Small intestine (tissue), 16 donors: ENCODE measurements around the gene TEX29. TPM values are rescaled to one million over a fixed set of nuclear protein-coding genes. Genes with fewer than 3 reads are reported as not detected.
A peak's percentile ranks its signal among the peaks of the same experiment; 100 is the strongest.

ENCODE experiments used
- DNase-seq, 2 donors: peaks; one replicate each; pipeline versions ENCODE4 v3.0.0 to v3.0.0-alpha.2; 2013
- FAIRE-seq: peaks from 2 replicates; lab custom pipeline; 2012; peaks lifted over from hg19 to GRCh38; lab: Jason Lieb, UNC
- H3K27ac ChIP-seq, 3 donors: one replicate each; pipeline ENCODE4 v1.5.1; 2013; ENCODE audit warnings: low read length in 2 of 3, mild to moderate bottlenecking in 2 of 3, control low read depth in 1 of 3, inconsistent platforms in 1 of 3, low read depth in 1 of 3, moderate library complexity in 1 of 3
- H3K27me3 ChIP-seq, 3 donors: one replicate each; pipeline ENCODE4 v1.6.1; 2013; ENCODE audit warnings: low read length in 3 of 3, inconsistent platforms in 1 of 3; ENCODE audit not compliant: control insufficient read depth in 3 of 3, insufficient read depth in 3 of 3
- H3K36me3 ChIP-seq, 3 donors: one replicate each; pipeline ENCODE4 v1.6.1; 2013; ENCODE audit warnings: low read length in 3 of 3, inconsistent platforms in 1 of 3, low read depth in 1 of 3, mild to moderate bottlenecking in 1 of 3, moderate library complexity in 1 of 3; ENCODE audit not compliant: control insufficient read depth in 3 of 3, insufficient read depth in 2 of 3
- H3K4me1 ChIP-seq, 3 donors: one replicate each; pipeline ENCODE4 v1.6.1; 2013; ENCODE audit warnings: low read length in 2 of 3, inconsistent platforms in 1 of 3, low read depth in 1 of 3, mild to moderate bottlenecking in 1 of 3, moderate library complexity in 1 of 3; ENCODE audit not compliant: control insufficient read depth in 3 of 3, insufficient read depth in 2 of 3
- H3K4me3 ChIP-seq, 3 donors: one replicate each; pipeline ENCODE4 v1.5.1; 2013; ENCODE audit warnings: low read length in 3 of 3, control low read depth in 1 of 3, inconsistent platforms in 1 of 3, low read depth in 1 of 3, mild to moderate bottlenecking in 1 of 3, moderate library complexity in 1 of 3
- H3K9me3 ChIP-seq, 2 donors: one replicate each; pipeline ENCODE4 v1.6.1; 2013; ENCODE audit warnings: low read depth in 1 of 2, low read length in 1 of 2; ENCODE audit not compliant: control insufficient read depth in 2 of 2, insufficient read depth in 1 of 2
- WGBS, 3 donors: extraction: QIAGEN DNeasy Blood & Tissue Kit; methylation state at CpG; one replicate each; pipeline ENCODE4 v1.1.7; 2013; 5-methylcytosine and 5-hydroxymethylcytosine counted together
- long read RNA-seq, 10 donors: transcript quantifications; one replicate each; lab custom pipeline, GENCODE V29; 2026
- polyA plus RNA-seq, 4 donors: library from polyadenylated mRNA; stranded (reverse) in 3 of 4; unstranded in 1 of 4; fragments of 200-250 nt in 3 of 4; fragments of 120-200 nt in 1 of 4; gene quantifications; one replicate each; pipeline versions ENCODE4 v1.2.1 to v1.2.3, GENCODE V29; 2013
- donor health status: healthy with polysubstance abuse.
- donor health status: control.
- donor health status: control.
- donor health status: Bipolar disorder and iron deficiency.
- donor health status: healthy.

TEX29 gene
- polyA plus RNA-seq, result 1 to 10 TPM in 2 of 4 donors, under 1 TPM in 2; 0.15 to 5.8 (median 1.7) TPM
- long read RNA-seq, donor 1, result 0 reads
- long read RNA-seq, donor 2, result 0 reads
- long read RNA-seq, donor 3, result 0 reads
- long read RNA-seq, donor 4, result 0 reads
- long read RNA-seq, donor 5, result 0 reads
- long read RNA-seq, donor 6, result 0 reads
- long read RNA-seq, donor 7, result 0 reads
- long read RNA-seq, donor 8, result 0 reads
- long read RNA-seq, donor 9, result 0 reads
- long read RNA-seq, donor 10, result 0 reads

- H3K4me3 ChIP-seq, result no peak within 1 kb of the TSS
- DNase-seq (no peak), FAIRE-seq (no peak)
- no peaks in the 10 kb centered on the region for H3K9me3 ChIP-seq
- no peaks in the 10 kb centered on the region for H3K4me1 ChIP-seq
- H3K27ac ChIP-seq, result no peak within 1 kb of the TSS
- H3K36me3 ChIP-seq, result peaks cover 0 to 6% (median 0%) of the 10 kb centered on the region in 3 donors
- WGBS, 3 donors, result 72 to 78% (median 74%) methylated on average over 35 of the region's 35 CpGs
- H3K27me3 ChIP-seq, result no peaks in the 10 kb centered on the region
Measured at GRCh38 chr13:111319998-111320911, at the start of gene TEX29. Gene TEX29, plus strand, starts transcription at chr13:111320642. Its CDS starts 249 bp downstream, at chr13:111320891.

DNA sequence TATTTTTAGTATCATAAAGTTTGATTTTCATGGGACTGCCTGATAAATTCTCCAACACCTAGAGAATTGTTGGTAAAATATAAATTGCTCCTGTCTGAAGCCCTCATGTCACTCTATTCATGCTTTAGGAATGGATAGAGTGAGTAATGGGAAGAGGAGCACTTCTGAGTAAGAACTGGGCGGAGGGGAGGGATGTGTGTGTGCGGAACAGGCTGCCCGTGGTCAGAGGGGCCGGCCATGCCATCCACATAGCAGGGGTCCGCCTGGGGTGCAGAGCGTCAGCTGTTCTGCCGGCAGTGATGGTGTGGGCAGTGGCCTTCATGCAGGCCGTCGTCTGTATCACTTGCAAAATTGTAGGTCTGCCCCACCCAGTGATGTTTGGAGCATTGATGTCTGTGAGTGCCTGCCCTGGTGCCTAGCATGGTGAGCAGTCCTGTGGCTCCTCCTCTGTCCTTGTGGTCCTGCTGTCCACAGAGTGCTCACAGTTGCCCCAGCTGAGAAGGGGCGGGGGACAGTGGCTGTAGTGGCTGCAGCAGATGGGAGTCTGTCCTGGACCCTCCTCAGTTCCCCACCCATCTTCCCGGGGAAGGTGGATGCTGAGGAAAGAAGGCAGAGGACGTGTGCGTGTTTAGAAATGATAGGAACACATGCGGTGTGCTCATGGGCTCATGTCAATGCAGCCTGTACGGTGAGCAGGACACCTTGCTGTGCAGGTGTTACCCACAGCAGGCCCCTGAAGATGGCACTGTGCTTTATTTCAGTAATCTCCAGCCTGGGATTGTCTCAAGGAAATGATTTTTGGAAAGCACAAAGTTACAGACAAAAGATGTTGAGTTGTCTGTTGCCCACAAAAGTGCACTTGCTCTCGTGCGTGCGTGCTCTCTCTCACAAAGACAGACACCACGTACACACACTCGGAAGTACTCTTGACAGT is 49.4 kb upstream of the TEX29 start:
- DNase-seq (no peak), FAIRE-seq (no peak)
- no peaks in the 10 kb centered on the region for H3K4me1 ChIP-seq
- WGBS, 3 donors, result 88 to 95% (median 92%) methylated on average over 20 of the region's 20 CpGs
- no peaks in the 10 kb centered on the region for H3K9me3 ChIP-seq
- no peaks in the 10 kb centered on the region for H3K27me3 ChIP-seq
- no peak overlapping the region for H3K4me3 ChIP-seq
- H3K36me3 ChIP-seq, result peaks cover 6 to 60% (median 19%) of the 10 kb centered on the region in 3 donors
- H3K27ac ChIP-seq, result no peak overlapping the region

DNA sequence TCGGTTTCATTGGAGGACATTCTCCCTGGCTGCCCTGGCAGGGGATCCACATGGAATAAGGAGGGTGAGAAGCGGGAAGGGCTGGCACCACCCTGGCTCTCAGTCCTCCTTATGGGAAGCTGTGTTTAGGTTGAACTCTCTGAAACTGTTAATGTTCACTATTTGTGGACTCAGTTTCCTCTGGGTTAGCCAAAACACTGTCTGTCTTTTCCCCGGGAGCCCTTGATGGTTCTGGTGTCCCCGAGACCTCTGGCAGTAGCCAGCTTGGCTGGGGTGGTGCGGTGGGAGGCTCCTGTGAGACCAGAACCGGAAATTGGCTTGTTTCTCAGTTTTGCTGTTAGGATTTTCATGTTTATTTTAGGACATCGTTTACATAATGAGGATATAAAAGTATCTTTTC is 48.3 kb upstream of the TEX29 start:
- H3K27me3 ChIP-seq, result no peaks in the 10 kb centered on the region
- H3K9me3 ChIP-seq, result no peaks in the 10 kb centered on the region
- H3K27ac ChIP-seq, result peak overlapping the region in 1 of 3 donors; percentile 55
- FAIRE-seq, result no peak
- 65 to 87% (median 80%) methylated on average over 7 of the region's 7 CpGs for WGBS, 3 donors
- H3K4me3 ChIP-seq, result no peak overlapping the region
- H3K36me3 ChIP-seq, result peaks cover 6 to 54% (median 22%) of the 10 kb centered on the region in 3 donors
- no peaks in the 10 kb centered on the region for H3K4me1 ChIP-seq
- DNase-seq, result no peak

DNA sequence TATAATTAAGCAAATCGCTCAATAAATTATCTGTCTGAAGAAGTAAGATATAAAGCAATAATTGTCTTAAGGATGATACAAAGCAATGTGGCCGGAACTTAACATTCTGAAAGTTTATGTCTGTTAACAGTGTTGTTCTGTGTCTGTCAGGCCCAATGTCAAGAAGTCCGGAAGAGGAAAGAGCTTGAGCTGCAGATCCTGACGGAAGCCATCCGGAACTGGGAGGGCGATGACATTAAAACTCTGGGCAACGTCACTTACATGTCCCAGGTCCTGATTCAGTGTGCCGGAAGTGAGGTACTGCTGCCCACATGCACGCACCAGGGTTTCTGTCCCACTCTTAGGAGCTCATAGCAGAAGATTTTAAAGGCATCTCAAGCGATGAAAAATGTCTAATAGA is 45.1 kb upstream of the TEX29 start:
- Histone ChIP-seq H3K4me3 (no peak overlapping the region), H3K27me3 (no peaks in the 10 kb centered on the region), H3K9me3 (no peaks in the 10 kb centered on the region), H3K36me3 (peaks cover 12 to 53% (median 34%) of the 10 kb centered on the region in 3 donors), H3K27ac (no peak overlapping the region), H3K4me1 (no peaks in the 10 kb centered on the region)
- 91 to 94% (median 93%) methylated on average over 10 of the region's 10 CpGs for WGBS, 3 donors
- no peak for DNase-seq
- no peak for FAIRE-seq

DNA sequence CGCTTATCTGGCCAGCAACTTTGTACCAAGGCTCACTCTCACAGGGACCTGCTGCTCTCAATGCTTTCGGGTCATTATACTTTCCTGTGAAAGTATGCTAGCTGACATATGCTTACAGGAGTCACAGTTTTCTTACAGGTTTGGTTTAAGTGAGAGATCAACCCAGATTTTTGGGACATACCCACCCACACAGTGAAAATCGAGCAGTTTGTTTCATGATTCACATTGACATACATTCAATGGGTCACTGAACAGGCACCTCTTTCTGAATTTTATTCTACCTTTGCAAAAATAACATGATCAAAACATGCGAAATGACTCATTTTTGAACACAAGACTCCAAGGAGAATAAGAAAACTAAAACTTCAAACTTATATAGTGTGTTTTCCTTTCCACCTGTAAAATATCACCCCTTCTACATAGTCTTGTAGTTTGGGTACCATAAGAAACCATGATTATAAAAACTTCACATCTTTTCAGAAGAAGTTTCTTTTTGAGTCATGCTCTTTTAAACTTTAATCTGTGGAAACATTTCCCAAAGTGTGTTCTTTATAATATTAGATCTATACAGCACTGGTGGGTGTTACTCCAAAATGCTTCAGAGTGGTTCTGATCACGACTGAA is 44.3 kb upstream of the TEX29 start:
- Histone ChIP-seq H3K9me3 (no peaks in the 10 kb centered on the region), H3K4me1 (no peaks in the 10 kb centered on the region), H3K27ac (no peak overlapping the region), H3K27me3 (no peaks in the 10 kb centered on the region), H3K4me3 (no peak overlapping the region), H3K36me3 (peaks cover 12 to 53% (median 37%) of the 10 kb centered on the region in 3 donors)
- DNase-seq (no peak), FAIRE-seq (no peak)
- 88 to 91% (median 90%) methylated on average over 5 of the region's 5 CpGs for WGBS, 3 donors

GRCh38 chr13:111278258-111278657 is 42.2 kb upstream of the TEX29 start:
- DNase-seq (no peak), FAIRE-seq (no peak)
- Histone ChIP-seq H3K4me1 (no peaks in the 10 kb centered on the region), H3K27ac (no peak overlapping the region), H3K27me3 (no peaks in the 10 kb centered on the region), H3K4me3 (no peak overlapping the region), H3K36me3 (peaks cover 12 to 47% (median 37%) of the 10 kb centered on the region in 3 donors), H3K9me3 (no peaks in the 10 kb centered on the region)
- 88 to 96% (median 94%) methylated on average over 10 of the region's 10 CpGs for WGBS, 3 donors

GRCh38 chr13:111278743-111279652 is 41.4 kb upstream of the TEX29 start:
- DNase-seq (no peak), FAIRE-seq (no peak)
- peaks cover 6 to 46% (median 40%) of the 10 kb centered on the region in 3 donors for H3K36me3 ChIP-seq
- no peaks in the 10 kb centered on the region for H3K4me1 ChIP-seq
- H3K9me3 ChIP-seq, result no peaks in the 10 kb centered on the region
- H3K27ac ChIP-seq, result no peak overlapping the region
- 84 to 95% (median 93%) methylated on average over 17 of the region's 17 CpGs for WGBS, 3 donors
- H3K27me3 ChIP-seq, result no peaks in the 10 kb centered on the region
- no peak overlapping the region for H3K4me3 ChIP-seq
